ENCODE measurements around the gene CAPS2. TPM values are rescaled to one million over a fixed set of nuclear protein-coding genes. Genes with fewer than 3 reads are reported as not detected.

The CAPS2 gene
- total RNA-seq, 4 donors from 2014 or later = 1.4 to 7.4 (median 5.1) TPM

DNA sequence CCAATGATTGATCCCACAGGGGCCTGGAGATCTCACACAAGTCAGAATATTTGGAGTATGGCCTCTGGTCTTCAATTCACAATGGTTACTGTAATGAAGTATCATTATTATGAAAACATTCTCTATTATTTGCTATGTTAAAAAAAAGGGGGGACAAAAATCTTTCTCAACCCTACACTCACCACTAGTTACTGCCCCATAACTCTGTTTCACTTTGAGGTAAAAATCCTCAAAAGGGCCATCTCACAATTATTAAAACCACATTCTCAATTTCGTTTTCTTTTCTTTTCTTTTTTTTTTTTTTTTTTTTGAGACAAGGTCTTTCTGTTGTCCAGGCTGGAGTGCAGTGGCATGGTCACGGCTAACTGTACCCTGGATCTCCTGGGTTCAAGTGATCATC, 60.9 kb downstream of the CAPS2 start:
- no peak for DNase-seq (ENCODE audit: low spot score in 2 of 2)
- intact Hi-C loops (cut with DNase I; ENCODE audit: low total_unique reads) = no loop called here
- TF ChIP-seq, protein P1, sequence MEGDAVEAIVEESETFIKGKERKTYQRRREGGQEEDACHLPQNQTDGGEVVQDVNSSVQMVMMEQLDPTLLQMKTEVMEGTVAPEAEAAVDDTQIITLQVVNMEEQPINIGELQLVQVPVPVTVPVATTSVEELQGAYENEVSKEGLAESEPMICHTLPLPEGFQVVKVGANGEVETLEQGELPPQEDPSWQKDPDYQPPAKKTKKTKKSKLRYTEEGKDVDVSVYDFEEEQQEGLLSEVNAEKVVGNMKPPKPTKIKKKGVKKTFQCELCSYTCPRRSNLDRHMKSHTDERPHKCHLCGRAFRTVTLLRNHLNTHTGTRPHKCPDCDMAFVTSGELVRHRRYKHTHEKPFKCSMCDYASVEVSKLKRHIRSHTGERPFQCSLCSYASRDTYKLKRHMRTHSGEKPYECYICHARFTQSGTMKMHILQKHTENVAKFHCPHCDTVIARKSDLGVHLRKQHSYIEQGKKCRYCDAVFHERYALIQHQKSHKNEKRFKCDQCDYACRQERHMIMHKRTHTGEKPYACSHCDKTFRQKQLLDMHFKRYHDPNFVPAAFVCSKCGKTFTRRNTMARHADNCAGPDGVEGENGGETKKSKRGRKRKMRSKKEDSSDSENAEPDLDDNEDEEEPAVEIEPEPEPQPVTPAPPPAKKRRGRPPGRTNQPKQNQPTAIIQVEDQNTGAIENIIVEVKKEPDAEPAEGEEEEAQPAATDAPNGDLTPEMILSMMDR (IDR thresholded peaks at IDR 0.05) = no peak
- TF ChIP-seq POLR2A (IDR thresholded peaks at IDR 0.05) = no peak
- WGBS, 2 donors = 60% methylated on average over 2 of the region's 2 CpGs
- no peak overlapping the region for H3K4me3 ChIP-seq (ENCODE audit: low read depth, poor library complexity, severe bottlenecking)

DNA sequence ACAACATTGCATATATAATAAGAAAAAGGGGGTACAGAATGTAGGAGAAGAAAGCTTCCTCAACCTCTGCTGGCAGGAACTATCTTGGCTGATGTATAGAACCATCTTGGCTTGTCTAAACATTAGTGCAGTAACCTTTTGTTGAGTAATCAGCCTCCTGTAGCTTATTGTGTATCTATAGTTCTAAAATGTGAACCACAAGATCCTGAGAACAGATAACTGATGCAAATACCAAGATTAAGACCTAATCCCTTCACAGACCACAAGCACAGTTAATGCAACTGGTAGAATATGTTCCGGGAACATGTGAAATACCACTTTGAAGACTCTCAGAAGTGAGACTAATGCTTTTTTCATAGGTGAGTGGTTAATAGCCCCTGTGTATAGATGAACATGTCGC, 69.8 kb downstream of the CAPS2 start:
- WGBS, 2 donors = 74 to 84% methylated on average over 2 of the region's 2 CpGs
- no peak for TF ChIP-seq POLR2A (IDR thresholded peaks at IDR 0.05)
- TF ChIP-seq, protein P1 (IDR thresholded peaks at IDR 0.05) = no peak

DNA sequence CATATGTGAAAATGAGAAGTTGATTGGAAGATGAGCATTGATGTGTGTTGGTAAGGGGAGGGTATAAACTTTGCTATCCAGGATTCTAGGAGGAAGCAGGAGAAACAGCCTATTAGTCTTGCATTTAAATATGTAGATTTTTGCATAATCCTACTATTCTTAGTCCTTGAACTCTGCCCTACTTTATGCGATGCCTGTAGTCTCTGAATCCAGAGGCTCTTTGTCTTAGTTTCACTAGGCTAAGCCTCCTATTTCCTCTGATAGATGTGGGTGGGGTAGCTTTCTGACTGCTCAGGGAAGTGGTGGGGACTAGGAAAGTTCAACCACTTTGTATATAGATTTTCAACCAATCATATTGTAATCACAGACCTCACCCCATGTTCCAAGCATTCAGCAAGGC, 71.0 kb downstream of the CAPS2 start:
- no peak overlapping the region for H3K4me3 ChIP-seq (ENCODE audit: low read depth, poor library complexity, severe bottlenecking)
- intact Hi-C loops (cut with DNase I; ENCODE audit: low total_unique reads) = no loop called here
- WGBS, 2 donors = 55 to 69% methylated on average over 1 of the region's 1 CpG
- no peak for TF ChIP-seq POLR2A (IDR thresholded peaks at IDR 0.05)
- TF ChIP-seq, protein P1 (IDR thresholded peaks at IDR 0.05) = no peak
- DNase-seq (ENCODE audit: low spot score in 2 of 2) = no peak

More for the DNA sequence above, 69.8 kb downstream of the CAPS2 start:
- intact Hi-C loops (cut with DNase I; ENCODE audit: low total_unique reads) = no loop called here
- H3K4me3 ChIP-seq (ENCODE audit: low read depth, poor library complexity, severe bottlenecking) = no peak overlapping the region
- DNase-seq (ENCODE audit: low spot score in 2 of 2) = no peak

DNA sequence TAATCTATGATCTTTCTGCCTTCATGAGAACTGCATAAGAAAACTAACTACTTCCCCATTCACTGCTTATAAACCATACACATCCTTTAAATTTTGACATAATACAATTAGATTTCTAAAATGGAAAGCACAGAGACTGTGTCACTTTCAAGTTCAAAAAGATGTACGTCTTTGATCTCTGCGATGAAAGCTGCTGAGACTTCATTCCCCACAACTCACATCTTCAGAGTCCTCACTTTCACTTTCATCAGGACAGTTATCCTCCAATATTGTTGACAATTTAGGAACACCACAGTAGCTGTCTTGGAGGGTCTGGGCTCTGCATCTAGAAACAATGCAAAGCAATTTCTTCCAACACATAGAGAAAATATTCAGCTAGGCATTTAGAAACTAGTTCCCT, 72.6 kb downstream of the CAPS2 start:
- no peak overlapping the region for H3K4me3 ChIP-seq (ENCODE audit: low read depth, poor library complexity, severe bottlenecking)
- intact Hi-C loops (cut with DNase I; ENCODE audit: low total_unique reads) = no loop called here
- 58 to 63% methylated on average over 2 of the region's 2 CpGs for WGBS, 2 donors
- DNase-seq (ENCODE audit: low spot score in 2 of 2) = no peak
- TF ChIP-seq, protein P1 (IDR thresholded peaks at IDR 0.05) = no peak
- TF ChIP-seq POLR2A (IDR thresholded peaks at IDR 0.05) = no peak

DNA sequence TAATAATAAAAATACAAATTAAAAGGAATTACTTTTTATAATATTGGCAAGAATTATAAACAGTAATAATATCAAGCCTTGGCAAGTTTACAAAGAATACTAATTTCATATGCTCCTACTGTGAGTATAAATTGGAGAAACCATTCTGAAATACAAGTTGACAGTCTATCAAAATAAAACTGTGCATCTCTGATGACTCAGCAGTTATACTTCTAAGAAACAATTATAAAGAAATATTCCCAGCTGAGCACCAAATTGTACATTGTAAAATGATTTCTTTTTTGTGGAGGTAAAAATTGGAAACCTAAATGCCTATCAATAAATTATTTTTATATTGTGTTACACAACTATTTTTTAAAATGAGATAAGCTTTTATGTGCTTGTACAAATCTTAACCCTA, 85.0 kb downstream of the CAPS2 start:
- no peak for DNase-seq (ENCODE audit: low spot score in 2 of 2)
- intact Hi-C loops (cut with DNase I; ENCODE audit: low total_unique reads) = no loop called here
- H3K4me3 ChIP-seq (ENCODE audit: low read depth, poor library complexity, severe bottlenecking) = no peak overlapping the region
- no peak for TF ChIP-seq POLR2A (IDR thresholded peaks at IDR 0.05)
- TF ChIP-seq, protein P1 (IDR thresholded peaks at IDR 0.05) = no peak

DNA sequence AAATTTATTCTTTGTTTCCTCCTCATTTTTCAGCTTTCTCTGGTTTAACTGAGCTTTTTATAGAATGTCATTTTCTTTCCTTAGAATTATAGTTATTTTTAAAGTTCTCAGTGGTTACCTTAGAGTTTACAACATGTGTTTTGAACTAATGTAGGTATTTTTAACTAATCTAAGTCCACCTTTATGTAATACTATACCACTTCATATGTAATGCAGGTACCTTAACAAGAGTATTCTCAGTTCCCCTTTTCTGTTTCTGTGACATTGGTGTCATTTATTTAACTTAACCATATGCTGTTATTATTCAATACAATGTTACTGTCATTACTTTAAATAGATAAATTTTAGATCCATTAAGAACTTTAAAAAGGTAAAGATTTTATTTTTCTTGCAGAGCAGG, 90.1 kb downstream of the CAPS2 start:
- no peak for DNase-seq (ENCODE audit: low spot score in 2 of 2)
- TF ChIP-seq POLR2A (IDR thresholded peaks at IDR 0.05) = no peak
- TF ChIP-seq, protein P1 (IDR thresholded peaks at IDR 0.05) = no peak
- intact Hi-C loops (cut with DNase I; ENCODE audit: low total_unique reads) = no loop called here
- H3K4me3 ChIP-seq (ENCODE audit: low read depth, poor library complexity, severe bottlenecking) = no peak overlapping the region
